Loucy (cell line): ENCODE results near the gene WSCD1.

Experiments
- H2AFZ ChIP-seq: fragments of 200-600 bp; sonication (generic); 2 replicates; pipeline ENCODE4 v1.6.0; 2016; ENCODE audit warnings: antibody characterized with exemption, mild to moderate bottlenecking, low read length, moderate library complexity
- H3F3A ChIP-seq: fragments of 200-600 bp; 2 replicates; pipeline ENCODE4 v1.6.0; 2016; ENCODE audit warnings: antibody characterized with exemption, low read depth, mild to moderate bottlenecking
- H3K27me3 ChIP-seq: fragments of 200-600 bp; sonication (generic); 2 replicates; pipeline ENCODE4 v1.6.1; 2014; ENCODE audit warnings: low read length, mild to moderate bottlenecking; ENCODE audit not compliant: insufficient read depth, poor library complexity, severe bottlenecking
- H3K36me3 ChIP-seq: fragments of 200-600 bp; sonication (generic); 2 replicates; pipeline ENCODE4 v1.6.1; 2016; ENCODE audit warnings: low read length; ENCODE audit not compliant: insufficient read depth
- H3K4me1 ChIP-seq: fragments of 200-600 bp; sonication (generic); 2 replicates; pipeline ENCODE4 v1.5.1; 2014; ENCODE audit warnings: low read length, mild to moderate bottlenecking; ENCODE audit not compliant: insufficient read depth, poor library complexity, severe bottlenecking
- H3K4me2 ChIP-seq: fragments of 200-600 bp; sonication (generic); 2 replicates; pipeline ENCODE4 v1.6.0; 2014; ENCODE audit warnings: antibody characterized with exemption, low read length, low read depth, mild to moderate bottlenecking; ENCODE audit not compliant: poor library complexity, severe bottlenecking
- H3K4me3 ChIP-seq: fragments of 200-600 bp; sonication (generic); 2 replicates; pipeline ENCODE4 v1.5.1; 2014; ENCODE audit warnings: low read length, mild to moderate bottlenecking, mixed read lengths; ENCODE audit not compliant: poor library complexity, severe bottlenecking
- H3K79me2 ChIP-seq: fragments of 200-600 bp; sonication (generic); 2 replicates; pipeline ENCODE4 v1.6.1; 2014; ENCODE audit warnings: low read length; ENCODE audit not compliant: insufficient read depth
- H3K9ac ChIP-seq: fragments of 200-600 bp; sonication (generic); 2 replicates; pipeline ENCODE4 v1.6.0; 2014; ENCODE audit warnings: mild to moderate bottlenecking, low read depth, low read length, moderate library complexity; ENCODE audit not compliant: poor library complexity, severe bottlenecking
- H3K9me2 ChIP-seq: fragments of 200-600 bp; sonication (generic); replicated peaks from 2 replicates; pipeline ENCODE4 v1.6.1; 2016; ENCODE audit warnings: low read depth, low read length, mixed read lengths
- H3K9me3 ChIP-seq: fragments of 200-600 bp; sonication (generic); 2 replicates; pipeline ENCODE4 v1.6.1; 2014; ENCODE audit warnings: mild to moderate bottlenecking, antibody characterized with exemption, low read length, low read depth; ENCODE audit not compliant: insufficient read depth
- H4K20me1 ChIP-seq: fragments of 200-600 bp; sonication (generic); 2 replicates; pipeline ENCODE4 v1.6.0; 2014; ENCODE audit warnings: antibody characterized with exemption, low read length, mild to moderate bottlenecking; ENCODE audit not compliant: insufficient read depth, poor library complexity, severe bottlenecking
- EZH2phosphoT487 ChIP-seq: fragments of 200-600 bp; IDR thresholded peaks from 2 replicates; pipeline ENCODE4 v1.6.1; 2018; ENCODE audit warnings: antibody characterized with exemption, mild to moderate bottlenecking, moderate library complexity, borderline replicate concordance
- TF ChIP-seq, protein P1 (sequence below): fragments of 200-600 bp; sonication (generic); conservative IDR thresholded peaks from 2 replicates; pipeline ENCODE4 v1.5.1; 2014; ENCODE audit warnings: mild to moderate bottlenecking, antibody characterized with exemption, low read length

Gene WSCD1

DNA sequence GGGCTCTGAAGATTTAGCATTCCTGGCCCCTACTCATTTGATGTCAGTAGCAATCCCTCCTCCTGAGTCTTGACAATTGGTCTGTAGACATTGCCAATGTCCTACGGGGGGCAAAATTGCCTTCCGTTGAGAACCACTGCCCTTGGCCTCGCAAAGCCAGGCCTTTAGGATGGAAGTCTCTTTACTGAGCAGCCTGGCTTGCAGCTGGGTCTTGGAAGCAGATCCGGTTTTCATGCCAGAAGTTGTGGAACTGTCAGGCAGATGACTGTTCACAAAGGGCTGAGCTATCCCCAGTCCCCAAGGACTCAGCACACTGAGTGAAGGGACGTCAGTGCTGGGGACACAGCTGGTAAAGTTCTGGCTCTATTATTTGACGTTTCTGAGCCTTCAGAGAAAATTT, 83.2 kb downstream of the WSCD1 start:
- Histone ChIP-seq H3K4me1 (no peaks in the 10 kb centered on the region), H3K9ac (no peak overlapping the region), H4K20me1 (no peaks in the 10 kb centered on the region), H3K79me2 (no peaks in the 10 kb centered on the region), H2AFZ (no peak overlapping the region), H3K36me3 (no peaks in the 10 kb centered on the region), H3K4me3 (no peak overlapping the region), H3K4me2 (no peak overlapping the region), H3K9me2 (no peaks in the 10 kb centered on the region), H3F3A (no peaks in the 10 kb centered on the region), H3K27me3 (no peaks in the 10 kb centered on the region), H3K9me3 (no peaks in the 10 kb centered on the region; the same call in 1 of the 2 replicates)
- TF ChIP-seq EZH2phosphoT487: no peak
- TF ChIP-seq, protein P1, sequence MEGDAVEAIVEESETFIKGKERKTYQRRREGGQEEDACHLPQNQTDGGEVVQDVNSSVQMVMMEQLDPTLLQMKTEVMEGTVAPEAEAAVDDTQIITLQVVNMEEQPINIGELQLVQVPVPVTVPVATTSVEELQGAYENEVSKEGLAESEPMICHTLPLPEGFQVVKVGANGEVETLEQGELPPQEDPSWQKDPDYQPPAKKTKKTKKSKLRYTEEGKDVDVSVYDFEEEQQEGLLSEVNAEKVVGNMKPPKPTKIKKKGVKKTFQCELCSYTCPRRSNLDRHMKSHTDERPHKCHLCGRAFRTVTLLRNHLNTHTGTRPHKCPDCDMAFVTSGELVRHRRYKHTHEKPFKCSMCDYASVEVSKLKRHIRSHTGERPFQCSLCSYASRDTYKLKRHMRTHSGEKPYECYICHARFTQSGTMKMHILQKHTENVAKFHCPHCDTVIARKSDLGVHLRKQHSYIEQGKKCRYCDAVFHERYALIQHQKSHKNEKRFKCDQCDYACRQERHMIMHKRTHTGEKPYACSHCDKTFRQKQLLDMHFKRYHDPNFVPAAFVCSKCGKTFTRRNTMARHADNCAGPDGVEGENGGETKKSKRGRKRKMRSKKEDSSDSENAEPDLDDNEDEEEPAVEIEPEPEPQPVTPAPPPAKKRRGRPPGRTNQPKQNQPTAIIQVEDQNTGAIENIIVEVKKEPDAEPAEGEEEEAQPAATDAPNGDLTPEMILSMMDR: no peak

DNA sequence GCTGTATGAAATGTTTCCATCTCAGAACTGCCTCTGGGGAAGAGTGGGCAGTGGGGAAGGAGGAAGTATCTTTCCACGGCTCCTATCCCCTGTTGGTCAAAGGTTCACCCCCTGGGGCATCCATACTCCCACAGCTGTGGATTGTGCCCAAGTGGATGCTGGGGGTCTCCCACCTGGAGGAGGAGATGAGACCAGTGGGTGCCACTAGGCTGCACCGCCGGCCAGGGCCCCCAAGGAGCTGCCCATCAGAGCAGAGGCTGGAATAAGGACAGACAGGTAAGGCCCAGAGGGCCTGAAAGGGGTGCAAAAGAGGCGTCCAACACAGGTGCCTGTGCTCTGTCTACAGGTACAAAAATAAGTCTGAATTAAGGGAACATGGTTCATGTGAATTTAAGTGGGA, 87.5 kb downstream of the WSCD1 start:
- TF ChIP-seq, protein P1: no peak
- no peak for TF ChIP-seq EZH2phosphoT487
- Histone ChIP-seq H2AFZ (no peak overlapping the region), H3F3A (no peaks in the 10 kb centered on the region), H3K36me3 (no peaks in the 10 kb centered on the region), H3K9me3 (no peaks in the 10 kb centered on the region; the same call in 1 of the 2 replicates), H3K79me2 (no peaks in the 10 kb centered on the region), H3K4me2 (no peak overlapping the region), H3K4me3 (no peak overlapping the region), H3K9ac (no peak overlapping the region), H4K20me1 (no peaks in the 10 kb centered on the region), H3K9me2 (no peaks in the 10 kb centered on the region), H3K4me1 (no peaks in the 10 kb centered on the region), H3K27me3 (no peaks in the 10 kb centered on the region)

GRCh38 chr17:6159541-6160231, 89.5 kb downstream of the WSCD1 start:
- Histone ChIP-seq H3K4me3 (no peak overlapping the region), H3K9me3 (no peaks in the 10 kb centered on the region; the same call in 1 of the 2 replicates), H3K9me2 (no peaks in the 10 kb centered on the region), H2AFZ (no peak overlapping the region), H3K4me1 (no peaks in the 10 kb centered on the region), H3K4me2 (no peak overlapping the region), H3K27me3 (no peaks in the 10 kb centered on the region), H3F3A (no peaks in the 10 kb centered on the region), H3K9ac (no peak overlapping the region), H3K36me3 (no peaks in the 10 kb centered on the region), H3K79me2 (no peaks in the 10 kb centered on the region), H4K20me1 (no peaks in the 10 kb centered on the region)
- TF ChIP-seq EZH2phosphoT487: no peak
- TF ChIP-seq, protein P1: no peak
